Left kidney (tissue), 2 donors: Measurements from ENCODE around the gene ARHGEF7. TPM values are rescaled to one million over a fixed set of nuclear protein-coding genes. Genes with fewer than 3 reads are reported as not detected.

Experiments used
- DNase-seq: peaks from one replicate; pipeline ENCODE4 v3.0.0-alpha.2; 2013
- polyA plus RNA-seq: library from polyadenylated mRNA; unstranded; fragments of 120-200 nt; gene quantifications from one replicate; pipeline ENCODE4 v1.2.1, GENCODE V29; 2013; ENCODE audit not compliant: insufficient read length

The ARHGEF7 gene
- polyA plus RNA-seq, 1 donor: 79.1 TPM

DNA sequence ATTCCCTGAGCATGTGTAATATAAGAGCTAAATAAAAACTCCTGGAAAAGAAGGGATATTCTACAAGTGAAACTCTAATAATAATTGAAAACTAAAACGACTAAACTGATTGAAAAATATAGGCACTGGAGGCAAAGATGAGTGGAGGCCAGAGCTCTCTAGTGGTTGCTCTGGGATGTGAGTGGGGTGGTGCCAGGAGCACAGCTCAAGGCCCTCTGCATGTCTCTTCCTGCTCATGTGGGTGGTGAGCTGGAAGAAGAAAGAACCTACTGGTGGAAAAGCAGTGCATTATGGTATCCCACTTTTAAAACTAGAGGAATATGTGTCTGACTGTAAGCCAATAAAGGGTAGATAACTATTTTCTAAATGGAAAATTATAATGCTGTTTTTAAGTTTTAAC, 15.8 kb upstream of the ARHGEF7 start:
- DNase-seq: no peak

DNA sequence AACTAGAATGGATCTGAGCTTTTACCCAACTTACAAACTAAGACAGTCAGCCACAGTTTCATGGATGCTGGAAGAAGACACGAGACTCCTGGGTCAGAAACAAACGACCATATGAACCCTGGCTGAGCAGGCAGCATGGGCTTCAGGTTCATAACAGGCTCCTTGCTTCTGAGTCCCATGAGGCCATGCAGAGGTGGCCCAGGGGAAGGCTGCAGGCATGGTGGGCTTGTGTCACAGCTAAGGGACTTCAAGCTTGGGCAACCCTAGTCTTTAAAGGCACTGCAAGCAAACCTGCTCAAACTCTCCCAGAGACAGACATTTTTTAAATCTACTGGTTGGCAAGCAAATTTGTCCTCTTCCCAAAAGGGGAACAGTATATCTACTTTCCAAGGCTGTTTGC, 5.1 kb upstream of the ARHGEF7 start:
- no peak for DNase-seq

DNA sequence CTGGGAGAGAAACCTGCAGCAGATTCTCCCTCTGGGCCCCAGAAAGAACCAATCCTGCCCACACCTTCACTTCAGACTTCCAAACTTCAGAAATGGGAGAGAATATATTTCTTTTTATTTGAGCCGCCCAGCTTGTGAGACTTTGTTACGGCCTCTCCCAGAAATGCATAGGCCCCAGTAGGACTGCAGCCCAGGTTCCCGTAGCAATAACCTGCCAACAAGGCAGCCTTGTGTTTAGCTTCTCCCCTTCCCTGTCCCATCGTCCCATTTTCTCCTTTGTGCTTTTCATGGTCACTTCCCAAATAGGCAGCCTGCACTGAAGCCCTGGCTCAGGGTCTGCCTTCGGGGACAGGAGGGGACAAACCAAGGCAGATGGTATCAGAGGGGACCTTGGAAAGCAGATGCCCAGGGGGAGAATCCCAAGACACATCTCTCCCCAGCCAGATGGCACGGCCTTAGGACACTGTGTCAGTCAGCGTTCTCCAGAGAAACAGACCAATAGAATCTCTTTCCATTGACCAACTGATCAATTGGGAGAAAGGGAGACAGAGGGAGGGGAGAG, 3.7 kb upstream of the ARHGEF7 start:
- DNase-seq: no peak

DNA sequence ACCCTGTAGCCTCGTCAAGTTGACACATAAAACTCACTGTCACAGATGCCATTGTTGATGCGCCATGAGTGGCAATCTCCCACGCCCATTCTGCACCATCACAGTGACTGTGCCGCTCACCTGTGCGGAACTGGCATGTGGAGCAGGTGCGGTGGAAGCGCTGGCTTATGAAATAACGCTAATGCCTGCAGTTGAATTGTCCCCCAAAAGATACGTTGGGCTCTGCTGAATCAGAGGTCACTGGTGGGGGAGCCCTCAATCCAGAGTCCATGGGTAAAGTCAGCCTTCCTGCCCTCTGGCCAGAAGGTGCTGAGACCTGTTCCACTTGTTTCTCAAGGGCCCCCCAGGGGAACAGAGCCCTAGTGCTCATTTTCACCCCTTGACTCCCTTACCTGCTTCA, 2.9 kb upstream of the ARHGEF7 start:
- no peak for DNase-seq

DNA sequence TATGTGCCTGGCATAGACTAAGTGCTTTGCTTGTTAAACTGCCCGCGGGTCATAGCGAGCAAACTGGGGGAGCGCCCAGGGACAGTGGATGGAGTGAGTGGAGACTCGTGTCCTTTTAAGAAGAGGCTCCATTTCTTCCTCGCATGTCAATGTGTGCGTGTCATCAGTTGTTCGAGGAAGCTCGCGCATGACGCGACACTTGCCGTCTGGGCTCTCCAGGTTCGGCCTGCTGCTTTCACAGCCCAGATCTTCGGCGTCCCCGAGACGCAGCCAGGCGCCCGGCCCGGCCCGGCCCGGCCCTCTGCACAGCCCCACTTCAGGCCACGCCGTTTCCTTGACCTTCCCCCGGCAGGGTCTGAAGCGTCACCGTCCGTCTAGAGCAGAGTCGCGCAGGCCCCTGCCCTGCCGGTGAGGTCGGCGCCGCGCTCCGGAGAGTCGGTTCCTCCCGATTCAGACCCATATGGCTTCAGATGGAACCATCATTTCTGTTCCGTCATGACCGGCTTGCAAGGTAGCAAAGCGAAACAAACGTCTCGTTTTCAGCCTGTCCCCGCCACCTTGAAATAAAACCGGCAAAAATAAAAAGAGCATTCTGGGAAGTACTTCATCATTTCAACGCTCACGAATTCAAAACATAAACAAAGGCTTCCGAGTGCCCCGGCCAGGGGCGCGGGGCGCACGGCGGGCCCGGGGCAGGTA, 599 bp upstream of the ARHGEF7 start:
- DNase-seq: peak; percentile 54

DNA sequence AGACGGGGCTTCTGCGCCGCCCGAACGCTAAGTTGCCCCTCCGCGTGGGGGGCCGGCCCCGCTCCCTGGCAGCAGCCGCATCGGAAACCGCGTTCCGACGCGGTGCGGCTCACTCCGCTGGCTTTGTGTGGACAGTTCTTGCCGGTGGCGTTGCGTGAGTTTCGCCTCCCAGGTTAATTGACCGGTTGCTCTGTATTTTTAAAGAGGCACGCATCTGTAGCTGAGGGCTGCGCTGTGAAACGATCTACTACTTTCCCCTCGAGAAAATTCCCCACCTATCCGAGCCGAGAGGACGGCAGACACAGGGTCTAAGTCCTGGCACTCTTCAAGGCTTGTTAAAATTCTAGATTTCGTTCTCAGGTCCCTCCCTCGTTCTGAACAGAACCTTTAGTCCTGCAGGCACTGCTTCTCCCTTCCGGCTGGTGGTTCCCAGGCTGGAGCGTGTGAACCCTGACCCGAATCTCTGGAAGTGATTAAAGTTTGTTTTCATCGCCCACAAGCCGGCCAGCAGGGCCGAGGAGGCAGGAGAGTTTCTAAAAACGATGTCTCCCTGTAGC, 933 bp downstream of the ARHGEF7 start:
- DNase-seq: peak; percentile 64

DNA sequence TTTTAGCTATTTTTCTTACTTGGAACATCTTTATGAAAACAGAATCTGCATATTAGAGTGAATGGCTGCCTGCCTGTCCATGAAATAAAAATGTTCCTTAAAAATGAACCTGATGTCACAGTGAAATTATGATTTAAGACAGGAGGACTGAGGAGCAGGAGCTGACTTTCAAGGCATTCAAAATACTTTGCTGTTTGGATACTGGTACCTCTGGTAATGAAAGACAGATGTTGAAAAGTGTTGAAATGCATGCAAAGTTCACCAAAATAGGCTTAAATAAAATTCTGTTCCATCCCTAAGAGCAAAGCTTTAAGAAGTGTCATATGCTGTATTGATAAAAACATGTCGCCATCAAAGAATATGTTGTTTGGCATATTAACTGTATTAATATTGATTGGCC, 1.7 kb downstream of the ARHGEF7 start:
- no peak for DNase-seq

DNA sequence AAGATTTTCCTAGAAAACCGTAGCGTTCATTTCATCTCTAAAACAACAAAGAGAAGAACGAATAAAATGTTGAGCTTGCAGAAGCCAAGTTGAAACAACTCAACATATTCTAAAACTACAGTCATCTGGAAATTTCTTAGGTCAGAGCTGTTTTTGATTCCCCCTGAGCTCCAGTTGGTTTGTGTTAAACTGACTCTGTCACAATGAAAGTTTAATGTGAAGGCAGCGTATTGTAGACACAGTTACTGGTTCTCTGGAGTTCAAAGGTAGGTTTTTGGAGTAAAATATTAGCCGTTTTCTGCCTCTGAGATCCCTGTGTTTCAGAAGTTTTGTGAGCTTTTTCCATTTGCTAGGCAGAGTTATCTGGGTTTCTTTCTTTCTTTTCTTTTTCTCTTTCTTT, 2.2 kb downstream of the ARHGEF7 start:
- DNase-seq: peak; percentile 57

DNA sequence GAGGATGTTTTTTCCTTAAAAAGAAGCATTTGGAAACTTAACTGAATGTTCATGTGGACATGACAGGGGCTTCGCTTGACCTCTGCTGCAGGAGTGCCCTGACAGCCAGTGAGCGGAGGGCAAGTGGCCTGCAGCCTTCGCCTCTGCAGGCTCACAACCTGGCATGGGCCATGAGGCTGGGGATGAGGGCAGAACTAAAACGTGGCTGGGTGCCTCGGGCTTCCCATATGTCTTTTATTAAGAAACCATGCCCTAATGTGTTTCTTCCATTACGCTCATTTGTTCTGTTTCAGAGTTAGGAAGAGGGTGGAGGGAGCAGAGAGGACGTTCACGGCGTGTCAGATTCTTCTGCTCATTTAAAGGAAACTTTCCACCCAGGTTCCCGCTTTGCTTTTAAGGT, 2.9 kb downstream of the ARHGEF7 start:
- DNase-seq: no peak

DNA sequence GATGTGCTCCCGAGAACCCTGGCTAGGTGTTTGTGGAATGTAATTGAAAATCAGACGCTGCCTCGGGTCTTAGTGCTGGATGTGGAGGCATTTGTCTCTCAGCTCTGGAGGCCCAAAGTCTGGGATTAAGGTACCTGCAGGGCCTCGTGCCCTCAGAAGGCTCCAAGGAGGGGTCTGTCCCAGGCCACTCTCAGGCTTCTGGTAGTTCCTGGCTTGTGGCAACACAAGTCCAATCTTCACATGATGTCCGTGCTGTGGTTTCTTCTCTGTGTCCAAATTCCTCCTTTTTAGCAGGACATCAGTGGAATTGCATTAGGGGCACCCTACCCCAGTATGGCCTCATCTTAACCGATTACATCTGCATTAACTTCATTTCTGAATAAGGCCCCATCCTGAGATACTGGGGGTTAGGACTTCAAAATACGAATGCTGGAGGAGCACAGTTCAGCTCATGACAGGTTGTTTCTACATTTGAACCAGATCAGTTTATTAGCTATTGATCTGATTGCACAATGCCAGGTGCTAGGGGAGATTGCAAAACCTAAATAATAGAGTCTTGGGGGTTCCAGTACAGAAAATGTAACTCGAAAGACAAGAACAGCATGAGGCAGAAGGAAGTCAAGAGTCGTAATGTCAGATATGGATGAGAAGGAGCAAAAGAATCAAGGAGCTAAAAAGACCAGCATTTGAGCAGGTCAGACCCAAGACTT, 3.9 kb downstream of the ARHGEF7 start:
- DNase-seq: no peak

DNA sequence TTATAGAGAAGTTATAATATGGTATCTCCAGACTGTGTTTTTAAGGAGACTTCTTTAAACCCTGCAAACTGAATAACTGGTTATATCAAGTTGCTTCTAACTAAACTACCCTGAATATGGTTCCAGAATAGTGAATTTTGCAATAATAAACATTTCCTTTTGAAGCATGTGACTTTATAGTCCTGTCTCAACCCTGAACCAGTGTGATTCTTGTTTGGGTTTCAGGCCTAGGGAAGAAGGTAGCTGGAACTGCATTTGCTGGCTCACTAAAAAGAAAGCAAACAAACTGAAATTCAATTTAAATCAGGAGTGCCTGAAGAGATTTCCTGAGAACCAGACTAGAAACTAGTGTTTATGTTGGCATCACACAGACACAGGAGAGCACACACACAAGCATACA, 4.9 kb downstream of the ARHGEF7 start:
- no peak for DNase-seq

DNA sequence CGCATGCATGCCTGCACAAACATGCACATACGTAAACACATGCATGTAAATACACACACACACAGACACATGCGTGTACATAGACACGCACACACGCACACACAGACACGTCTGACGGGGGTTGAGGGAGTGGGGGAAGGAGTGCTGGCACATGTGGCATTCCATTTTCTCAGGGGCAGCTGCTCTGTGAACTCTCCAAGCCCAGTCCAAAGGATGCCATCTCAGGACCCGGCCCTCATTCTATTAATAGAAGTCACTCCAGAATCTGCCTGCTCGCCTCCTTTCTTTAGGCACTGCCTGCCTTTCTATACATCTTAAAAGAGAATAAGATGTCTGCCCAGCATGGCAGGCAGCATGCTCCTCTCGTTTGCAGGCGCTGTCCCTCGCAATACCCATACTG, 5.3 kb downstream of the ARHGEF7 start:
- no peak for DNase-seq

DNA sequence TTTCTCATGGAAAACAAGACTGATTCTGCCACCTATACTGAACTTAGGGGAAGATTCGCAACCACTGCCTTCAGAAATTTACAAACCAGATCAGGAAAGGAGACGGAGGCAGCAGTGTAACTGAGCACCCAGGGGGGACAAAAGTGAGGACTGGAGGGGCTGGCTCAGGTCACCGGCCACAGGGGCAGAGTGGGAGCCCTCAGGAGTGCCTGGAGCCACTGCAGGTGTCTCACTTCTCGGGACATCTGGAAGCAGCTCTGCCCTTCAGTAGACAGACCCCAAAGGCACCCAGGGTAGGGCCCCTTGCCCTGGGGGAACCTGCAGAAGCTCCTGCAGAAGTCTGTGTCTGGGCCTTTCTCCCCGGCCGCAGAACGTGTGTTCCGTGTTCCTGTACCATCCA, 5.8 kb downstream of the ARHGEF7 start:
- no peak for DNase-seq

DNA sequence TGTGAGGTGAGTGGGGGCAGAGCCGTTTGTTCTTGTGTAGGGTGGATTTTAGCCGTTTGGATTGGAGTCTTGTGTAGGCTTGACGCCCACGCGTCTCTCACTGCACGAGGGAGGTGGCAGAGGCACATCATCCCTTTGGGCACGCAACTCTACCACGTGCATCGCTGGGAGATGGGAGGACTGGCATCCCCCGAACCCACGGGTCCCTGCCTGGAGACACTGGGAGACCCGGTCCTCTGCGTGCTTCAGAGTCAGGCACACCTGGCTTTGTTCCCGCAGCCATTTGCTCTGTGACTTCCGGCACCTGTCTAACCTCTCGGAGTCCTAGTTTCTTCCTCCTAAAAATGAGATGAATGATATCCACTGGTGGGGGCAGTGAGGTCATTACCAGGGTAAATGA, 6.4 kb downstream of the ARHGEF7 start:
- DNase-seq: no peak

DNA sequence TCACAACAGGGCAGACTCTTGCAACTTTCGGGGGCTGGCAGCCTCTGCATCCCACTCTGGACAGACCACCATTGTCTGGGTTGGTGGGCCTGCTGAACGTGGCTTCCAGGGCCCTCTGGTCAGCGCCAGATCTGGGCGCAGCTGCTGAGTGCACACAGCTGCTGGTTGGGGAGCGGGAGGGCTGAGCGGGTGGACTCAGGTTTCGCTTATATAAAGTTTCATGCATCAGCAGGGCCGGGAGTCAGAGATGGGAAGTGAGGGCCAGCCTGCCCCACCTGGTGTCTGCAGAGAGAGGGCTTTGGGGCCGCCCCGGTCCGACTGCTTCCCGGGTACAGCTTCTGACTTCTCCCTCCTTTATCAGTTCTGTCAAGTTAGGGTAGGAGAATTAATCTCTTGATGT, 6.9 kb downstream of the ARHGEF7 start:
- DNase-seq: peak; percentile 82

DNA sequence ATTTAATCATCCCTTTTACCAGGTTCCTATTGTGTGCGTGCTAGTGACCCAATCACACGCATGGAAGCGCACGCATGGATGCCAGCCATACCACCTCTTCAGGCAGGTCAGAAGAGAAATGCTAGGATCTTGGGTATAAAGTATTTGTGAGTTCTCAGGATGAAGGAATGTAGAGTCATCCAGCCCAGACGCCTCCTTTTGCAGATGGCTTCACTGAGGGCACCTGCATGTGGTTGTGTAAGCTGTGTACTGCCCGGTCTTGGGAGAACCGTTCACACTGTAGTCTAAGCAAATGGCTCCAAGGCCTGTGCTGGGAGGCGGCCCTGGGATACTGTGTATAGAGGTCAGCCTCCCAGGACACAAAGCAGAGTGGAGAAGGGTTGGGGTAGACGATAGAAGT, 7.5 kb downstream of the ARHGEF7 start:
- DNase-seq: no peak

DNA sequence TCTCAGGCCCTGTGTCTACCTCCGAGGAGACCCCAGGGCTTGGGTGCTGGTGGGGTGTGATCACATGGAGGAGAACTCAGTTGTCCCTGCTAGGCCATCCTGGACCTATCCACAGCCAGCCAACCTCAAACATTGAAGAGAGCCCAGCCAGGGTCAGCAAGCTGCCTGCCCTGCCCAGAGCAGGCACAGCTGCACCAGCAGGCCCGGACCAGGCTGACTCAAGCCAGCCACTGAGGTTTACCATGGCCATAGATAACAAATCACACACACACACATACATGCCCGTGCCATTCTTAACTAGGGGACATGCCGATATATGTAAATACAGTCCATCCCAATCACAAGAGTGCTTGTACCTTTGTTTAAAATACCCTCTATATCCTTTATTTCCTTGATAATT, 8.1 kb downstream of the ARHGEF7 start:
- DNase-seq: no peak

DNA sequence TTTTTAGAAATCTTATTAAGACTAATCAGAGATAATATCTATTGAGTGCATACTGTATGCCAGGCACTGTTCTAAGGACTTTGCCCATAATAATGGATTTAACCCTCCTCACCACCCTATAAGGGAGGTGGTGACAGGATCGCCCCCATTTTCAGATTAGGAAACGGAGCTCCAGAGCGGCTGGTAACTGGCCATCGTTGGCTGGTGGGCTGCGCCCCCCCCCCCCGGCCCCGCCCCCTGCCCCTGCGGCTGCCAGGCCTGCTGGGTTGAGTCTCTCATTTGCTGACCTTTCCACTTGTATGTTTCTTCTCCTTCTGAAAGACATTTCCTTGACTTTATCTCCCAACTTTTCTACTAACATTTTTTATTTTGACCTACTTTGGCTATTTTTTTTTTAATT, 8.5 kb downstream of the ARHGEF7 start:
- DNase-seq: no peak

DNA sequence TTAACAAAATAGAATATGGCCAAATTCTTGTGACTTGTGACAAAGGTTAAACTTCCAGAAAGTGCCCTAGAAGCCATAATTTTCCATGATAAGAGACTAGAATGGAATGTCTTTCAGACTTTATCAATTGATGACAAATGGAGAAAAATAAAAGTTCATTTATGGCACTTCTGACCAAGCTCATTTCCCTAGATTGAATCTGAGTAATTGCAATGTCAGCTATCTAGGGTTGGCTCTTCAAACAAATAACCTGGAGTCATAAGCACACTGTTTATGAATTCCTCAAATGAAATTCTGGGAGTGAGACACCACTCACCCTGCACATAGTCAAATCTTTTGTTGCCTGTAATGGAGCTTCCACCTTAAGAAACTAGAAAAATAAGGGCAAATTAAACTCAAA, 11.4 kb downstream of the ARHGEF7 start:
- no peak for DNase-seq

DNA sequence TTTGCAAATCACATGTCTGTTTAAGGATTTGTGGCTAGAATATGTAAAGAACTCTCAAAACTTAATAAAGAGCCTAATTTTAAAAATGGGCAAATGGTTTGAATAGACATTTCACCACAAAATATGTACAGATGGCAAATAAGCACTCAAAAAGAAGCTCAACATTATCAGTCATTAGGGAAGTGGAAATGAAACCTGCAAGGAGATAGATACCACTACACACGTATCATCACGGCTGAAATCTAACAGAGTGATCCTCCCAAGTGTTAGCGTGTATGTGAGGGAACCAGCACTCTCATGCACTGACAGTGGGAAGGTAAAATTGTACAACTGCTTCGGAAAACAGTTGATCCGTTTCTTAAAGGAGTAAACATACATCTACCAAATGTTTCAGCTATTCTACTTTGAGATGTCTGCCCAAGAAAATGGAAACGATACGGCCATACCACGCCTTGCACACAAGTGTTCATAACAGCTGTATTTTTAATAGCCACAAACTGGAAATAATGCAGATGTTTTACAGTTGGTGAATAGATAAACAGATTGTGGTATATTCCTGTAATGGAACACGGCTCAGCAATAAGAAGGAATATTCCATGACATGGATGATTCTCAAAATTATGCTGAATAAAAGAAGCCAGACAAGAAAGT, 14.5 kb downstream of the ARHGEF7 start:
- no peak for DNase-seq

DNA sequence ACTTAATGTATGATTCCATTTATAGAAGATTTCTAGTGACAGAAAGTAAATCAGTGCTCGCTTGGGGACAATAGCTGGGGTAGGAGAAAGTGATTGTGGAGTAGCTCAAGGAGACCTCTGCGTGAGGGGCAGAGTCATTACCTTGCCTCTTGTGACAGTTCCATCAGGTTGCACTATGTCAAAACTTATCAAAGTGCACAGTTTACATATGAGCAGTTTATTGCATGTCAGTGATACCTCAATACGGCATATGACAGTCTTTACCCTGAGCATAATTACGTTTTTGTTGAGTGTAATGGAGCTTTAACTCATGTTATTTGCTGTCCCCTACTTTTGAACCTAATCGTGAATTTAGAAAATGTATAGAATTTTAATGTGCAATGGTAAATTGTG, 15.0 kb downstream of the ARHGEF7 start:
- no peak for DNase-seq

DNA sequence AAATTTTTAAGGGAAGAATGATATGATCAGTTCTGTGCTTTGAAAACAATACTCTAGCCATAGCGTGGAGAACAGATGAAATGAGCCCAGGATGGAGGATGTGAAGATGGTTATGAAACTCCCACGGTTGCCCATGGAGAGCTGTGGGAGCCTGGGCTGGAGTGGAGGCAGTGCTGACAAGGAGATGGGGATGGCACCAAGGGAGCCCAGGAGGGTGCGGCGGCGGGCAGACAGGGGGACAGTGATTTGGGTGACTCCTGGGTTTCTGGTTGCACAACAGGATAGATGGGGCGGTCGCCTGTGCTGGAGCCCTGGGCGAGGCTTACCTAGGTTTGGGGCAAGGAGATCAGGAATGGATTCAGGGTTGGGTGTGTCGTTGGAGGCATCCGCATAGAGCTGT, 15.9 kb downstream of the ARHGEF7 start:
- DNase-seq: no peak

DNA sequence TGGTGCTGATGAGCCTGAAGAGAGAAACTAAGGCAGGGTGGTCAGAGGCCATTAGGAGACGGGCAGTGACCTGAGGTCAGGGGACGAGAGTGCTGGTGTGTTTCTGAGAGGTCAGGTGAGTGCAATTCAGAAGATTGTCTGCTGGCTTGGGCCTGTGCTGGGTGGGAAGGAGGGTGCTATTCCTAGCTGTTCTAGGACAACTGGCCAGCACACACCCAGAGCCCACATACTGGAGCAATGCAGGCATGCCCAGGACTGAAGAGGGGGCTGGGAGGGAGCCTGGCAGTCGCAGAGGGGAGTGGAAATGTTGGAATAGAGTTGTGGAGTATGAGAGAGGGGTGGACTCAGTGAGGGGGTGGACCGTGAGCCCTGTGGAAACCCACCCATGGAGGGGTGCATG, 16.5 kb downstream of the ARHGEF7 start:
- no peak for DNase-seq
